EH (cell line): Measurements from ENCODE around the gene SLC16A12.

Experiments used
- DNase-seq: peaks from one replicate; pipeline ENCODE4 v3.0.0-alpha.2; 2015; ENCODE audit warnings: low read depth

The SLC16A12 gene

DNA sequence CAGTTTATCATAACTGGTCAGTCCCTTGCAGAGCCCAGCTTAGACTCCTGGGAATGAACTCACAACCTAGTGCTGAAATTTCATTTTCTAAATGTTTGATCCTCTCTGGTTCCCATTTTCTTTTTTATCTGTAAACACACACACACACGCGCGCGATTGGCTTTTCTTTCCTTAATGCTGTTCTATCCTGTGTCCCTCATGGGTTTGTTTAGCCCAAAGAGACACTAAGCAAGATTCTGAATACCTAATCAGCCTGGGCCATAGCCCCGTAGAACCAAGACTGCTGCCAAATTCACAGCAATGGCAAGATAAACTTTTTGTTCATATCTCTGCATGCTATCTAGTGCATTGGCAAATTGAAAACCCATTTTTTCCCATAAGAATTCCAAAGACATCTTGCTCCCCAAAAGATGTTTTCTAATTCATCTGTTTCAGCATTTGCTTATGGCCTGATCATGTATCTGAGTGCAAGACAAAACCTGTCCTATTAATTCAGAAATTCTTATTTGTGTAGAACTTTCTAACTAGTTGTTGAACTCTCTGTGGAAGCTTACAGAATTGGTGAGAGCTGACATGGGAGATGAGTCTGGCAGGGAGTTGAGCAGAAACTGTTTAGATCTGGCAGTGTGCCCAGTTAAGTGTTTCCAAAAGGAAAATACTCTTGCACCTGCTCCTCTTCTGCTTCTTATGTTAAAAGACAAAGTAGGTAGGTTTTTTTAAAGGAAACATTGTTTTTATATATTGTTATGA lies 144.7 kb downstream of the SLC16A12 start:
- no peak for DNase-seq

DNA sequence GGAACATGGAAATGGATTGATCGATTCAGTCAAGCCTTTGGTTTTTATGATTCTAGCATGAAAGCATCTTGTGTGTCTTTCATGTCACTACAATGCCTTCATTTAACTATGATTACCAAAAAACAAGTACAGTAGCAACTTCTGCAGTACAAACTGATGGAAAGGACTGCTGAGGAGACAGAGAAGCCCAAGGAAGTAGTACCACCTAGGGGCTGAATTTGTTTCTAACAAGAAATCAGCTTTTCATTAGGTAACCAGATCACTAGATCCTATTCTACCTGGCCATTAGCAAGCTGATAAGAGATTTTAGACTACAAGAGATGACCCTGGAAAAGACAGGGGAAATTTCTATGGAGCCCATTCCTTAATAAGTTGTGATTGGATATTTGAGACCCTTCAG lies 146.1 kb downstream of the SLC16A12 start:
- DNase-seq: peak; percentile 61

DNA sequence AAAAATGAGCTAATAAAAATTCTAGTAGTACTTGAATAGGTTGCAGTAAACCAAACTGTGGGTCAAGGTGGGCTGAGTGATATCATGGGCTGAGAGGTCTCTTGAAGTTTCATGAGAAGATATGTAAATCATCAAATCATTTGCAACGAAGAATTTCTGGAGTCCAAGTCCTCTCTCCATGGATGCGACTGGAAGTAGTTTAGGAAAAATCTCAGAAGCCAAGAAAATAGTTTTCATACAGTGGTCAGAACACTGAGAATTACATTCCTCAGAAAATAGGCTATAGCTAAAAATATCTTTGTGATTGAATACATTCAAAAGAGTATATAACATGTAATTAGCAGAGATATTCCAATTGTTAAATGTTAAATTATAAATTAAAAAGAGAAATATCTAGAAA lies 146.6 kb downstream of the SLC16A12 start:
- peak; percentile 28 for DNase-seq

DNA sequence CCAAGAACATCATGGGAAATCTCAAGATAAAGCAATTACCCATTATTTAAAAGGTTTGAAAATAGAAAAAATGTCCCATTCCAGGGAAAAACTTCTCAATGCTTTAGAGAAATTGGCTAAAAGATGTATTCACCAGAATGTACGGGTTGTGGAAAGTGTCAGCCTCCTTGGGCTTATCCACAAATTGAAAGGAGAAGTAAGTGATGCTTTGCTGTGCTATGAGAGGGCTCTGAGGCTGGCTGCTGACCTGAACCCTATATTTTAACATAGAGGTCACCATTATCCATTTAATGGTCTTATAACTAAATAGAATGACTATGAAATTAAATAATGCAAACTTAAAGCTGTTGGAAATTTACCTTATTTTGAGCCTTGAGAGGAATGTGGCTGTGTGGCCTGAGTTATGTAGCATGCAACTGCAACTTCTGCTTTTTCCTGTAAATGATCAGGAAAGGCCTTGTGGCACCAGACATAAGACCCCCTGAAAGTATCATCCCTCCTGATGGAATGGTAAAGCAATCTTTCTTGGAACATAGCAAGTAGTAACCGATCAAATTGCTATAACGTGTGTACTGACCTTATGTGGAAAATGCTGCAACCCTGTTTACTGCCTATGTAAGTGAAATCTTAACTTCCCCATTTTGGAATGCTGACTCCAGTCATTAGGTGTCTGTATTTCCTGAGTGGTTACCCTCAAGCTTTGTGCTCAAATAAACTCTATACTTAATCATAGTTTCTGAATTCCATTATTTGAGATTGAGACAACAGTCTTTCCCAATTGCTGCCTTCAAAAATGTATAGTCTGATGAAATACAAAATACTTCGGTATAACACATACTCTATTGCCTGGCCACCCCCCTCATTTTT lies 150.7 kb downstream of the SLC16A12 start:
- DNase-seq: peak; percentile 19

DNA sequence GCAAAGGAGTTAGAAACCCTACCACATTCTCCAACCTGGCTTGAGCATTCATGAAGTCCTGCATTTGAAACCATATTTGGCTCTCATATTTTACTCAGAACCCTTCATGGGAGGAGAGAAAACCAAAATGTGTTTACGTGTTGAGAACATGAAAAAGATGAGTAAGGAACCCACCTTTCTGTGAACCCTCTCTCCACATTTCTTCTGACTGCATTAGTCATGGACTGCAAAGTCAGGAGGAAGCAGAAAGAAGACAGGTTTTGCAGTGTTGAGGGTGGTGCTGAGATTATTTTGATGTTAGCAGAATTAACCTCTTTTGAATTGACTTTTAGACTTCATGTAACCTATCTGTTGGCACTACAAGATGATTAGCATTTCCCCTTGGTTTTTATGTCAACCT lies 152.6 kb downstream of the SLC16A12 start:
- DNase-seq: no peak
